Kidney (tissue), 14 donors: ENCODE results near the gene MX1. TPM values are rescaled to one million over a fixed set of nuclear protein-coding genes. Genes with fewer than 3 reads are reported as not detected.

Source experiments
- DNase-seq, 5 donors: peaks; one replicate each; pipeline ENCODE4 v3.0.0-alpha.2; 2013 to 2020
- FAIRE-seq: peaks from 2 replicates; lab custom pipeline; 2012; peaks lifted over from hg19 to GRCh38; lab: Jason Lieb, UNC
- H3K27ac ChIP-seq, 2 donors: one replicate each; pipeline ENCODE4 v1.7.0; 2013; ENCODE audit warnings: low read depth in 2 of 2, low read length in 2 of 2, inconsistent platforms in 1 of 2
- H3K27me3 ChIP-seq: one replicate; pipeline ENCODE4 v1.7.1; 2013; ENCODE audit warnings: low read length, inconsistent platforms; ENCODE audit not compliant: control insufficient read depth, insufficient read depth
- H3K36me3 ChIP-seq, 3 donors: one replicate each; pipeline versions ENCODE4 v1.7.0 to v1.7.1; 2013; ENCODE audit warnings: low read length in 3 of 3, control low read depth in 1 of 3, inconsistent platforms in 1 of 3; ENCODE audit not compliant: insufficient read depth in 3 of 3, control insufficient read depth in 2 of 3
- H3K4me1 ChIP-seq, 3 donors: one replicate each; pipeline versions ENCODE4 v1.7.0 to v1.7.1; 2013; ENCODE audit warnings: low read length in 3 of 3, inconsistent platforms in 1 of 3, low read depth in 1 of 3; ENCODE audit not compliant: control insufficient read depth in 2 of 3, insufficient read depth in 2 of 3
- H3K4me3 ChIP-seq, 3 donors: one replicate each; pipeline versions ENCODE4 v1.7.0 to v1.8.1; 2013; ENCODE audit warnings: low read length in 3 of 3, control low read depth in 1 of 3, inconsistent platforms in 1 of 3
- H3K9ac ChIP-seq, 3 donors: one replicate each; pipeline versions ENCODE4 v1.7.0 to v1.7.1; 2013; ENCODE audit warnings: low read length in 3 of 3, control low read depth in 1 of 3, inconsistent platforms in 1 of 3
- H3K9me3 ChIP-seq, 3 donors: one replicate each; pipeline versions ENCODE4 v1.7.0 to v1.7.1; 2013; ENCODE audit warnings: low read length in 3 of 3, control low read depth in 1 of 3, inconsistent platforms in 1 of 3; ENCODE audit not compliant: control insufficient read depth in 2 of 3, insufficient read depth in 1 of 3
- CTCF ChIP-seq: IDR thresholded peaks from 3 replicates; pipeline ENCODE4 v1.5.1; 2012; ENCODE audit warnings: mild to moderate bottlenecking, moderate library complexity, borderline replicate concordance; ENCODE audit not compliant: insufficient read depth; ENCODE audit errors: extremely low read depth
- intact Hi-C: fragments of 100-400 bp; cut with DNase I; formaldehyde crosslinking; loops from one replicate; pipeline ENCODE4 v1.11.1; 2022
- polyA plus RNA-seq: library from polyadenylated mRNA; stranded (reverse); fragments of 350-450 nt; fragmentation: Illumina TruSeq; extraction: RNeasy Lipid Tissue Mini Kit (QIAGEN cat#74804); gene quantifications from one replicate; pipeline ENCODE4 v1.2.3, GENCODE V29; 2014; ENCODE audit warnings: low read depth, low replicate concordance; ENCODE audit not compliant: insufficient read depth
- total RNA-seq: library from RNA; stranded (reverse); fragmentation: NEBNext Ultra II Directional; extraction: Animal tissue kit (Norgen Biotek cat#: 25700); gene quantifications from one replicate; pipeline ENCODE4 v1.2.1, GENCODE V29; 2021
- donor health status: control.
- donor health status: control.
- donor health status: control.
- donor health status: control.
- donor health status: control.
- donor health status: DM: yes; HTN: yes; CAD: no.
- donor health status: Normal renal cell carcinoma (clear cell type).

The MX1 gene
- total and polyA plus RNA-seq, 2 donors from 2014 or later, result 22.9 to 47.4 TPM

GRCh38 chr21:41445465-41445862 lies 19.4 kb downstream of the MX1 start:
- Histone ChIP-seq H3K9ac (no peak overlapping the region), H3K27ac (no peak overlapping the region), H3K4me1 (no peaks in the 10 kb centered on the region), H3K27me3 (no peaks in the 10 kb centered on the region), H3K4me3 (no peak overlapping the region), H3K9me3 (no peaks in the 10 kb centered on the region), H3K36me3 (peaks cover 0 to 32% (median 6%) of the 10 kb centered on the region in 3 donors)
- DNase-seq (peak in 2 of 5 donors; percentile 64 to 76), FAIRE-seq (no peak)
- TF ChIP-seq CTCF, result no peak
- intact Hi-C loops, result no loop called here

- Histone ChIP-seq H3K27me3 (no peaks in the 10 kb centered on the region), H3K9ac (no peak overlapping the region), H3K4me3 (no peak overlapping the region), H3K27ac (no peak overlapping the region), H3K9me3 (no peaks in the 10 kb centered on the region), H3K4me1 (no peaks in the 10 kb centered on the region), H3K36me3 (peaks cover 0 to 26% (median 2%) of the 10 kb centered on the region in 3 donors)
- intact Hi-C loops, result no loop called here
- no peak for FAIRE-seq
- no peak for TF ChIP-seq CTCF
- peak in 1 of 5 donors; percentile 26 for DNase-seq
These were observed 20.5 kb downstream of the MX1 start for GRCh38 chr21:41446586-41446985.

GRCh38 chr21:41447356-41447755 lies 21.3 kb downstream of the MX1 start:
- TF ChIP-seq CTCF, result no peak
- no peak for FAIRE-seq
- Histone ChIP-seq H3K4me3 (no peak overlapping the region), H3K36me3 (peaks cover 0 to 25% (median 0%) of the 10 kb centered on the region in 3 donors), H3K27ac (no peak overlapping the region), H3K9ac (no peak overlapping the region), H3K4me1 (no peaks in the 10 kb centered on the region), H3K9me3 (no peaks in the 10 kb centered on the region), H3K27me3 (no peaks in the 10 kb centered on the region)
- no peak for DNase-seq
- intact Hi-C loops, result no loop called here

GRCh38 chr21:41449613-41450012 lies 23.6 kb downstream of the MX1 start:
- no peaks in the 10 kb centered on the region for H3K27me3 ChIP-seq
- no peaks in the 10 kb centered on the region for H3K4me1 ChIP-seq
- H3K9ac ChIP-seq, result no peak overlapping the region
- DNase-seq, result no peak
- H3K9me3 ChIP-seq, result no peaks in the 10 kb centered on the region
- no peak for FAIRE-seq
- no peak overlapping the region for H3K27ac ChIP-seq
- H3K4me3 ChIP-seq, result no peak overlapping the region
- intact Hi-C loops, result loop anchor here (10.0 kb wide), 1 partner anchor 165 kb away; no protein-coding TSS in a partner anchor
- peaks cover 0 to 18% (median 0%) of the 10 kb centered on the region in 3 donors for H3K36me3 ChIP-seq
- no peak for TF ChIP-seq CTCF
